GM21786 (cell line): ENCODE measurements around the gene MTURN.

Experiments used
- ATAC-seq: cut with Tn5 transposase; IDR thresholded peaks from one replicate; pipeline ENCODE4 v1.9.1; 2021; ENCODE audit not compliant: unreplicated experiment

The MTURN gene

GRCh38 chr7:30201921-30202320 is 67.1 kb downstream of the MTURN start:
- ATAC-seq, result no peak

DNA sequence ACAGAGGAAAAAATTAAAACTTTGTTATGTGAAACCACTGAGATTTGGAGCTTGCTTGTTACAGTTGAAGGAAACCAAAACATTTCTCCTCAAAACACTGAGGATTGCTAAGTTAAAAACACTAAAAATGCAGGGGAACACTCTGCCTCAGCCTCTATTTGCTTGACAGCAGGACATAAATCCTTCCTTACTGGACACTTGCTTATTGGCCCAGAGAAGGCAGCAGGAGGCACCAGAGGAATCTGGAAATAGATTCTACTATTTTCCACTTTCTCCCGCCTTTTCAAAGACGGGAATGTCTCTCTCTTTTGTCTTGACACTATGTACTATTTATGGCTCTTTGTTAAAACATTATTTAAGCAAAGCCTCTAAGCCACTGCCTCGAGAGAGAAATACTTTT is 67.9 kb downstream of the MTURN start:
- no peak for ATAC-seq

DNA sequence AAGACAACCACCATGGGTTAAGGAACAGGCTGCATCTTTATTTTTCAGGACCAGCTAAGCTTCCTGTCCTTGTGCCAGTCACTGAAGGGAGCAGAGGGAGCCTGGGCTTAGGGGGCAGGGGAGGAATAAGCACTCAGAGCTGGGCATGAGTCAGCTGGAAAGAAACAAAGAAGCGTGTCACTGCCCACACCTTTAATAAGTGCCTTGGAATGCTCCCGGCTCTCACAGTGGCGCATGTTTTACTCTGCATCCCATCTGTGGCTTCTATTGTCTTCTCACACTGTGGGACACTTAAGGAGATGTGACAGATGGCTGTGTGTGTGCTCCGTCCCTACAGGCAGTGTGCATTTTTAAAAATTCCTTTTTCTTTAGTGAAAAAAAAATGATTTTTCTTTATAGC is 71.7 kb downstream of the MTURN start:
- no peak for ATAC-seq

DNA sequence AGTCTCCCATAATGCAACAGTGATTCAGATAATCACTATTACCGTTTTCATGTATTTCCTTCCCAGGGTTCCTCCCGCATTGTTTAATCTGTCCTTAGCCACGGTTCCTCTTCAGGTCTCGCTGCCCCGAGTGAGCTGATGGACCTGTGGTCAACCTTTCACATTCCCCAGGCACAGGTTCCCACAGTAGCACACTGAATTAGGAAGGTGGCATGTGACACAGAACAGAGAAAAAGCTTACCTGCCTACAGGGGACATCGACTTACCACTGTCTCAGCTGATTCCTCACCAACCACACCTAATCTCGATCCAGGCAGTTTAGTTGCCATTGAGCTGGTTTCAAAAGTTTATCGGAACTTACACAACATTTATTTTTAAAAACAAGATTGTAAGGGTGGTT is 72.2 kb downstream of the MTURN start:
- ATAC-seq, result no peak

GRCh38 chr7:30207376-30207775 is 72.6 kb downstream of the MTURN start:
- no peak for ATAC-seq

GRCh38 chr7:30209951-30210350 is 75.2 kb downstream of the MTURN start:
- no peak for ATAC-seq
